Kidney epithelial cell (primary cell): ENCODE measurements around the gene AURKB. TPM values are rescaled to one million over a fixed set of nuclear protein-coding genes. Genes with fewer than 3 reads are reported as not detected.

ENCODE experiments used
- DNase-seq: peaks from one replicate; pipeline ENCODE4 v3.0.0-alpha.2; 2010; ENCODE audit warnings: low read depth
- H3K27me3 ChIP-seq: 2 replicates; pipeline ENCODE4 v1.6.0; 2011; ENCODE audit warnings: low read length; ENCODE audit not compliant: control insufficient read depth, insufficient read depth
- H3K36me3 ChIP-seq: 2 replicates; pipeline ENCODE4 v1.5.1; 2011; ENCODE audit warnings: low read length; ENCODE audit not compliant: control insufficient read depth, insufficient read depth
- H3K4me3 ChIP-seq: 2 replicates; pipeline ENCODE4 v1.5.1; 2011; ENCODE audit warnings: low read depth, mild to moderate bottlenecking, control low read depth, low read length
- CTCF ChIP-seq: IDR thresholded peaks from 2 replicates; pipeline ENCODE4 v1.5.1; 2011; ENCODE audit warnings: mild to moderate bottlenecking, moderate library complexity, low read length, control low read depth, inconsistent platforms; ENCODE audit not compliant: insufficient read depth, poor library complexity, severe bottlenecking
- total RNA-seq: library from RNA; depleted of rRNA; stranded (reverse); fragments of >200 nt; gene quantifications from 2 replicates; pipeline ENCODE4 v1.2.3, GENCODE V29; 2015

AURKB gene
- total RNA-seq, 1 donor from 2014 or later, result 21.6 TPM

- no peaks in the 10 kb centered on the region for H3K27me3 ChIP-seq
- no peak overlapping the region for H3K4me3 ChIP-seq
- no peak for TF ChIP-seq CTCF
- peaks cover 3% of the 10 kb centered on the region for H3K36me3 ChIP-seq
- no peak for DNase-seq
Measured at GRCh38 chr17:8159032-8159400, 51.4 kb downstream of the AURKB start.

DNA sequence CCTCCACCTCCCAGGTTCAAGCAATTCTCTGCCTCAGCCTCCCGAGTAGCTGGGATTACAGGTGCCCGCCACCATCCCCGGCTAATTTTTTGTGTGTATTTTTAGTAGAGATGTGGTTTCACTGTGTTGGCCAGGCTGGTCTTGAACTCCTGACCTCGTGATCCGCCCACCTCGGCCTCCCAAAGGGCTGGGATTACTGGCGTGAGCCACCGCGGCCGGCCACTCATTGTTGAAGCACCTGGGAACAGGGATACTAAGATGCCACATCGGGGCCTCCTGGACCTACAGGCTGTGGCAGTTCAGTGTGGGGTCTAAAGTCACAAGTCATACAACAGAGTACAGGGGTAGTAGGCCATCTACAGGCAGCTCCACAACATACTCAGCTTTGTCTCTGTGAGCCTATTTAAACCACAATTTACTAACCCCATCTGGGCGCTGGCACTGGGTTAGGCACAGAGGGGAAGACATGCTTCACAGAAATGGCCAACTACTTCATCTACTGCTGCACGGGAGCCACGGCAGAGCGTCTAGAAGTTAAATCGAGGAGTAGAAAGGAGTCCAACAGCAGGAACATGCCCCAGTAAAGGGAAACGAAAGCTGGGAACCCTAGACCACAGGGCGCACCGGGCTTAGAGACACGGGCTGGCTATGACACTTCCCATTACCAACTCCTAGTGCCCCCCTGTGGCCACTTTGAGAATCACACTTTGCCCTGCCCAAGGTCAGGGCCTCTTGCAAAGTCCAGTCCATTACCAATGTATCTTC is 51.9 kb downstream of the AURKB start:
- DNase-seq, result no peak
- Histone ChIP-seq H3K36me3 (peaks cover 3% of the 10 kb centered on the region), H3K4me3 (no peak overlapping the region), H3K27me3 (no peaks in the 10 kb centered on the region)
- peak; percentile 83 for TF ChIP-seq CTCF

GRCh38 chr17:8156246-8156992 is 54.0 kb downstream of the AURKB start:
- H3K4me3 ChIP-seq, result peak overlapping the region; percentile 70
- peaks cover 3% of the 10 kb centered on the region for H3K36me3 ChIP-seq
- TF ChIP-seq CTCF, result no peak
- peak; percentile 100 for DNase-seq
- no peaks in the 10 kb centered on the region for H3K27me3 ChIP-seq

GRCh38 chr17:8155996-8156245 is 54.5 kb downstream of the AURKB start:
- Histone ChIP-seq H3K27me3 (no peaks in the 10 kb centered on the region), H3K4me3 (peak overlapping the region; percentile 70), H3K36me3 (peaks cover 3% of the 10 kb centered on the region)
- no peak for TF ChIP-seq CTCF
- DNase-seq, result no peak

GRCh38 chr17:8155231-8155995 is 55.0 kb downstream of the AURKB start:
- no peak for DNase-seq
- TF ChIP-seq CTCF, result no peak
- Histone ChIP-seq H3K36me3 (peaks cover 3% of the 10 kb centered on the region), H3K27me3 (no peaks in the 10 kb centered on the region), H3K4me3 (peak overlapping the region; percentile 70)

Other genes with a start within 250 kb of the AURKB start
- gene GUCY2D, start 208.0 kb downstream of the AURKB start, total RNA-seq, result 0.07 TPM in 1 of 2 replicates, not detected in the other
- 0.29 TPM in 1 of 2 replicates, not detected in the other for gene ALOX15B, start 171.5 kb downstream of the AURKB start, total RNA-seq
- gene ALOX12B, start 122.9 kb downstream of the AURKB start, total RNA-seq, result 0.08 and 1.2 TPM in 2 replicates
- 0.75 and 2.5 TPM in 2 replicates for gene ALOXE3, start 92.1 kb downstream of the AURKB start, total RNA-seq
- 1.8 TPM in 1 of 2 replicates, not detected in the other for gene HES7, start 86.5 kb downstream of the AURKB start, total RNA-seq
- 11.0 and 19.4 TPM in 2 replicates for gene PER1, start 58.2 kb downstream of the AURKB start, total RNA-seq
- 7.0 and 8.0 TPM in 2 replicates for gene VAMP2, start 47.6 kb downstream of the AURKB start, total RNA-seq
- 10.0 and 14.7 TPM in 2 replicates for gene TMEM107, start 34.2 kb downstream of the AURKB start, total RNA-seq
- gene BORCS6, start 20.4 kb downstream of the AURKB start, total RNA-seq, result 13.3 and 16.1 TPM in 2 replicates
- gene CTC1, start 37.5 kb upstream of the AURKB start, total RNA-seq, result 7.8 and 14.1 TPM in 2 replicates
- 33.5 and 34.3 TPM in 2 replicates for gene PFAS, start 38.7 kb upstream of the AURKB start, total RNA-seq
- gene RANGRF, start 78.1 kb upstream of the AURKB start, total RNA-seq, result 27.2 and 30.0 TPM in 2 replicates
- 0.84 and 1.5 TPM in 2 replicates for gene SLC25A35, start 84.8 kb upstream of the AURKB start, total RNA-seq
- gene ARHGEF15, start 99.7 kb upstream of the AURKB start, total RNA-seq, result 0.08 and 0.21 TPM in 2 replicates
- not detected in 2 replicates for gene ODF4, start 129.3 kb upstream of the AURKB start, total RNA-seq
- 6,130 and 6,972 TPM in 2 replicates for gene RPL26, start 172.6 kb upstream of the AURKB start, total RNA-seq
- gene RNF222, start 187.3 kb upstream of the AURKB start, total RNA-seq, result 0.14 TPM in 1 of 2 replicates, not detected in the other
- gene NDEL1, start 225.3 kb upstream of the AURKB start, total RNA-seq, result 39.8 and 43.5 TPM in 2 replicates